Measurements from ENCODE around the gene MPG. TPM values are rescaled to one million over a fixed set of nuclear protein-coding genes. Genes with fewer than 3 reads are reported as not detected.

Gene MPG
- total and polyA plus RNA-seq, 10 of the 15 experiments (the other 5 are each of a cell fraction or from before 2014, with no cell fraction given), result 0.32 to 193 (median 55.7) TPM

DNA sequence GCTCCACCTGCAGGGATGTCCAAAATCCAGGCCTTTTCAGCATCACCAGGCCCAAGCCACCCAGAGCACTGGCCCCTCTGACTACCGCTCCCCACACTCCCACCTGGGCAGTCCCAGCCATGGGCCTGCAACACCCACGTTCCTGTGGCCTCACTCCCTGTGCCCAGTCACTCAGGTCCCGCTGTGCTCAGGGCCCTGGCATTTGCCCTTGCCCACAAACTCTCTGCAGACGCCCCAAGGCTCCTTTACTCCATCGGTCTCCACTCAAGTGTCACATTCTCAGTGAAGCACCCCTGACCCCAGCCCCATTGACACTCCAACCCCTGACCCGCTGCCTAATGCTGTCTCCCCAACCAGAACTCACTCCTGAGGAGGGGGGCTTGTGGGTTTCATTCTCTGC is 23.6 kb downstream of the MPG start (continued):
- TF ChIP-seq, protein P1, sequence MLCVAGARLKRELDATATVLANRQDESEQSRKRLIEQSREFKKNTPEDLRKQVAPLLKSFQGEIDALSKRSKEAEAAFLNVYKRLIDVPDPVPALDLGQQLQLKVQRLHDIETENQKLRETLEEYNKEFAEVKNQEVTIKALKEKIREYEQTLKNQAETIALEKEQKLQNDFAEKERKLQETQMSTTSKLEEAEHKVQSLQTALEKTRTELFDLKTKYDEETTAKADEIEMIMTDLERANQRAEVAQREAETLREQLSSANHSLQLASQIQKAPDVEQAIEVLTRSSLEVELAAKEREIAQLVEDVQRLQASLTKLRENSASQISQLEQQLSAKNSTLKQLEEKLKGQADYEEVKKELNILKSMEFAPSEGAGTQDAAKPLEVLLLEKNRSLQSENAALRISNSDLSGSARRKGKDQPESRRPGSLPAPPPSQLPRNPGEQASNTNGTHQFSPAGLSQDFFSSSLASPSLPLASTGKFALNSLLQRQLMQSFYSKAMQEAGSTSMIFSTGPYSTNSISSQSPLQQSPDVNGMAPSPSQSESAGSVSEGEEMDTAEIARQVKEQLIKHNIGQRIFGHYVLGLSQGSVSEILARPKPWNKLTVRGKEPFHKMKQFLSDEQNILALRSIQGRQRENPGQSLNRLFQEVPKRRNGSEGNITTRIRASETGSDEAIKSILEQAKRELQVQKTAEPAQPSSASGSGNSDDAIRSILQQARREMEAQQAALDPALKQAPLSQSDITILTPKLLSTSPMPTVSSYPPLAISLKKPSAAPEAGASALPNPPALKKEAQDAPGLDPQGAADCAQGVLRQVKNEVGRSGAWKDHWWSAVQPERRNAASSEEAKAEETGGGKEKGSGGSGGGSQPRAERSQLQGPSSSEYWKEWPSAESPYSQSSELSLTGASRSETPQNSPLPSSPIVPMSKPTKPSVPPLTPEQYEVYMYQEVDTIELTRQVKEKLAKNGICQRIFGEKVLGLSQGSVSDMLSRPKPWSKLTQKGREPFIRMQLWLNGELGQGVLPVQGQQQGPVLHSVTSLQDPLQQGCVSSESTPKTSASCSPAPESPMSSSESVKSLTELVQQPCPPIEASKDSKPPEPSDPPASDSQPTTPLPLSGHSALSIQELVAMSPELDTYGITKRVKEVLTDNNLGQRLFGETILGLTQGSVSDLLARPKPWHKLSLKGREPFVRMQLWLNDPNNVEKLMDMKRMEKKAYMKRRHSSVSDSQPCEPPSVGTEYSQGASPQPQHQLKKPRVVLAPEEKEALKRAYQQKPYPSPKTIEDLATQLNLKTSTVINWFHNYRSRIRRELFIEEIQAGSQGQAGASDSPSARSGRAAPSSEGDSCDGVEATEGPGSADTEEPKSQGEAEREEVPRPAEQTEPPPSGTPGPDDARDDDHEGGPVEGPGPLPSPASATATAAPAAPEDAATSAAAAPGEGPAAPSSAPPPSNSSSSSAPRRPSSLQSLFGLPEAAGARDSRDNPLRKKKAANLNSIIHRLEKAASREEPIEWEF (IDR thresholded peaks at IDR 0.05; ENCODE audit: insufficient replicate concordance, low read depth, low read length), result no peak
- TF ChIP-seq IRF5 (IDR thresholded peaks at IDR 0.05; ENCODE audit: borderline replicate concordance), result no peak
- TF ChIP-seq, protein P2, sequence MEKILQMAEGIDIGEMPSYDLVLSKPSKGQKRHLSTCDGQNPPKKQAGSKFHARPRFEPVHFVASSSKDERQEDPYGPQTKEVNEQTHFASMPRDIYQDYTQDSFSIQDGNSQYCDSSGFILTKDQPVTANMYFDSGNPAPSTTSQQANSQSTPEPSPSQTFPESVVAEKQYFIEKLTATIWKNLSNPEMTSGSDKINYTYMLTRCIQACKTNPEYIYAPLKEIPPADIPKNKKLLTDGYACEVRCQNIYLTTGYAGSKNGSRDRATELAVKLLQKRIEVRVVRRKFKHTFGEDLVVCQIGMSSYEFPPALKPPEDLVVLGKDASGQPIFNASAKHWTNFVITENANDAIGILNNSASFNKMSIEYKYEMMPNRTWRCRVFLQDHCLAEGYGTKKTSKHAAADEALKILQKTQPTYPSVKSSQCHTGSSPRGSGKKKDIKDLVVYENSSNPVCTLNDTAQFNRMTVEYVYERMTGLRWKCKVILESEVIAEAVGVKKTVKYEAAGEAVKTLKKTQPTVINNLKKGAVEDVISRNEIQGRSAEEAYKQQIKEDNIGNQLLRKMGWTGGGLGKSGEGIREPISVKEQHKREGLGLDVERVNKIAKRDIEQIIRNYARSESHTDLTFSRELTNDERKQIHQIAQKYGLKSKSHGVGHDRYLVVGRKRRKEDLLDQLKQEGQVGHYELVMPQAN (conservative IDR thresholded peaks at IDR 0.05), result no peak

Measured in GM12878 (cell line).